Embryonic facial prominence (tissue), 1 donor: ENCODE results near the gene IL17C.

Experiments
- DNase-seq: peaks from one replicate; pipeline ENCODE4 v3.0.0-alpha.2; 2016; ENCODE audit errors: extremely low spot score

IL17C gene

DNA sequence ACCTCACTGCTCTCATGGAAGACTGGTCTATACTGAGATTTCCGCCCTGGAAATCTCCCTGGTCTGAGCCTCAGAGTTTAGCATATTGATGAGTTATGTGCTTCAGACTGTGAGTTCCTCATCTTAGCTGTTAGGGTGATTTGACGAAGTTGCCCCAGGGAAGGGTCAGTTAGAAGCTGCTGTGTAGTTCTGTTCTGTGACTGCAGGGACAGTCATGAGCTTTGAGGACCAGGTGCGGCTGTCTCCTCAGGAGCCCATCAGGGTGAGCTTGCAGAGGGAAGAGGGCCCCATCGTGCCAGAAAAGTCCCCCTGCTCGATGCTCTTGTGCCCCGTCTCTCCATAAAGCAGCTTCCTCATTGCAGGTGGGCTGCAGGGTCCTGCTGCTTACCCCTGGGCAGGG, 28.3 kb upstream of the IL17C start:
- no peak for DNase-seq

DNA sequence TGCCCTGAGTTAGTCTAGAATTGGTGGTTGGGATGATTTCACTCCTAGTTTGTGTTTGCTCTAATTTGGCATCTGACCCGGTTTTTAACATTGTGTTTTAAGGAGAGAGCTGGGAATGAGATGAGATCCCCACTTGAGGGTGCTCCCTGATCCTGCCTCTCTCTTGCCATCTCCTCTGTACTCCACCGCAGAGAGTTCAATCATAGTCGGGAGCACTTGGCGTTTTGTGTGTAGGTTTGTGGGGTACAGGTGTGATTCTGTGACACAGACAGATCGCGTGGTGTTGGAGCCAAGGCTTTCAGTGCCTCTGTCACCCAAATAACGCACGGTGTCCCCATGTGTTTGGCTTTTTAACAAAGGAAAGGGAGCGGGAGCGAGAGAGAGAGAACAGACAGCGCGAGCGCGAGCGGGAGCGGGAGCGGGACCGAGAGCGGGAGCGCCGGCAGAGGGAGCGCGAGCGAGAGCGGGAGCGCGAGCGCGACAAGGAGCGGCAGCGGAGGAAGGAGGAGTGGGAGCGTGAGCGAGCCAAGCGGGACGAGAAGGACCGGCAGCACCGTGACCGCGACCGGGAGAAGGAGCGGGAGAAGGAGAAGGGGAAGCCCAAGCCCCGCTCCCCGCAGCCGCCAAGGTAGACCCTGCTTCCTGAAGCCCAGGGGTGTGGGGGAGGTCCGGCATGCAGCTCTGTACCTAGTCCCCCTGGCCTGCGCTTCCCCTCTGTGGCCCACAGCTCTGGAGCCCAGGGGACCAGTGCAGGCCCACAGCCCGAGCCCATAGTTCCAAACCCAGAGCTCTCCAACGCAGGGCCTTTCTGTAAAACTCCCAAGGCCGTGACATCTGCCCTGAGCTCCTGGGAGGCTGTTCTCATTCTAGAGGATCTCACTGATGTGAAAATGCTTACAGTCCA, 27.2 kb upstream of the IL17C start:
- peak; percentile 14 for DNase-seq

DNA sequence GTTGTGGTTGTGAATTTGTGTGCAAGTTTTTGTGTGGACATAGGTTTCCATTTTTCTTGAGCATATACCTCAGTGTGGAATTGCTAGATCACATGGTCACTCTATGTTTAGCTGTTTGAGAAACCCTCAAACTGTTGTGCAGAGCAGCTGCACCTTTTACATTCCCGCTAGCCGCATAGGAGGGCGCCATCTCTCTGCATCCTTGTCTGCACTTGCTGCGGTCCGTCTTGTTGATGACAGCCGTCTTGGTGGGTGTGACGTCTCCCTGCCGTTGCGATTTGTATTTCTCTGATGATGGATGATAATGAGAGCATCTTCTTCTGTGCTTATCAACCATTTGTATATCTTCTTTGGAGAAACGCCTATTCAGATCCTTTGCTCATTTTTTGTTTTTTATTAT, 25.1 kb upstream of the IL17C start:
- DNase-seq, result no peak

GRCh38 chr16:88613911-88614817, 24.2 kb upstream of the IL17C start:
- no peak for DNase-seq

DNA sequence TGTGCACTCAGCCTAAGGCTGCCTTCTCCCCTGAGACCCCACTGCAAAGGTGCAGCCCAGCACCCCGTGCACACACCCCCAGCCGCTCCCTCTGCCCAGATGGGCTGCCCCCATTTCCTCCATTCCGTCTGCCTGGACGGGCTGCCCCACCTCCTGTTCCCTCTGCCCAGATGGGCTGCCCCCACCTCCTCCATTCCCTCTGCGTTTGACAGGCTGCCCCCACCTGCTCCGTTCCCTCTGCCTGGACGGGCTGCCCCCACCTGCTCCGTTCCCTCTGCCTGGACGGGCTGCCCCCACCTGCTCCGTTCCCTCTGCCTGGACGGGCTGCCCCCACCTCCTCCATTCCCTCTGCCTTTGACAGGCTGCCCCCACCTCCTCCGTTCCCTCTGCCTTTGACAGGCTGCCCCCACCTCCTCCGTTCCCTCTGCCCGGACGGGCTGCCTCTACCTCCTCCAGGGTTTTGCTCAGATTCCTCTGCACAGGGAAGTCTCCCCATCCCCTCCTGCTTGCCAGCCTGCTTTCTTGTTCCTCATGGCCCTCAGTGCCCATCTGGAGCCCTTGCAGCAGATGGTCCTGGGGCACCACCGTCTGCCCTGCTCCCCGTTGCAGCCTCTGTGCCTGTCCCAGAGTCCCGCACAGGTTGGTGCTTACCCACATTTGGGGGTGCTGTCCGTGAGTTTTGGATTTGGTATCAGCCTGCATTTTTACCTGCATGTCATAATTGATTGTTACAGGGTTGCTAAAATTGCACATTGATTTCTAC, 23.4 kb upstream of the IL17C start:
- DNase-seq, result no peak

- no peak for DNase-seq
Measured at GRCh38 chr16:88616320-88616719, 22.1 kb upstream of the IL17C start.

GRCh38 chr16:88616736-88617135, 21.6 kb upstream of the IL17C start:
- DNase-seq, result no peak

DNA sequence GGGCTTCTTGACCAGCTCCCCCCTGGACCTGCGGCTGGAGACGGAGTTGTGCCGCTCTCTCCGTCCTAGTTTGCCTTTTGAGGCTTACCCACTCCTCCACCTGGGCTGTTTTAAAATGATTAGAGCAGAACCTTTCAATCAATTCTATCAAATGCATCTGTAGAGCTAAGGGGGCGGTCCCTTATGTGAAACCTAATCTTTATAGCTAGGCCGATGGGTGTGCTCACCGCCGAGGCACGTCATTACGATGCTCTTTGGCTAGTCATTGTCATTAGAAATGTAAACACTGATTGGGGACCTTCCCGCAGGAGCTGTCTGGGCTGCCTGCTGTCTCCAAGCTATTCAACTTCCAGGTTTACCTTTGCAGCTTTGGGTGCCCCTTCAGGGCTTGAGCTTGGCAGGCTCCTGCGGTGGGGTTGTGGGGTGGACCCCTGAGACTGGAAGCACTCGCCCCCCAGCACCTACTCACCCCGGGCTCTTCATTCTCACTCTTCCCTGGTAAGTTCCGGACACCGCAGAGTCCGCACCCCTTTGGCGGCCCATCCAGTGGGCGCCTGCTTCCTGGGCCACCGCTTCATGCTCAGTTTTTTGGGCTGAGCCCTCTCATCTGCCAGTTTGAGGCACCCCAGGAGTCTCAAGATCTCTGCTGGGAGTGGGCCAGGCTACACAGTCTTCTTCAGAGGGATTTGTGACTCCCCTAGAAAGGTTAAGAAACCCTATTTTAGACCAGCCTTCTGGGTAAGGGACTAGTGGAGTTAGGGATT, 20.9 kb upstream of the IL17C start:
- no peak for DNase-seq

- no peak for DNase-seq
Measured at GRCh38 chr16:88618182-88618955, 20.0 kb upstream of the IL17C start.

GRCh38 chr16:88618956-88619667, 19.3 kb upstream of the IL17C start:
- no peak for DNase-seq

- no peak for DNase-seq
Measured at GRCh38 chr16:88619859-88620815, 18.2 kb upstream of the IL17C start.

DNA sequence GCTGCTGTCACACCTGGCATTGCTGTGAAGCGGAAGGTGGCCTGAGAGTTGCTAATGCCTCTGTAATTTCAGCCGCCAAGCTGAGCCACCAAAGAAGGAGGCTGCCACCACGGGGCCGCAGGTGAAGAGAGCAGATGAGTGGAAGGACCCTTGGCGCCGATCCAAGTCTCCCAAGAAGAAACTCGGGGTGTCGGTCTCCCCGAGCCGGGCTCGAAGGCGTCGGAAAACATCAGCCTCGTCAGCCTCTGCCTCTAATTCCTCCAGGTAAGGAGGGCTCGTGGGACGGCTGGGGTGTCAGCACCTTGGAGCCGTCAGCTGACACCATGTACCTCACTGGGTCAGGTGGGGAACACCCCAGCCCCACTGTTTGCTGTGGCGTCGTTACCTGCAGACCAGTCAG, 16.2 kb upstream of the IL17C start:
- DNase-seq, result no peak

- DNase-seq, result no peak
Measured at GRCh38 chr16:88622866-88623265, 15.5 kb upstream of the IL17C start.

DNA sequence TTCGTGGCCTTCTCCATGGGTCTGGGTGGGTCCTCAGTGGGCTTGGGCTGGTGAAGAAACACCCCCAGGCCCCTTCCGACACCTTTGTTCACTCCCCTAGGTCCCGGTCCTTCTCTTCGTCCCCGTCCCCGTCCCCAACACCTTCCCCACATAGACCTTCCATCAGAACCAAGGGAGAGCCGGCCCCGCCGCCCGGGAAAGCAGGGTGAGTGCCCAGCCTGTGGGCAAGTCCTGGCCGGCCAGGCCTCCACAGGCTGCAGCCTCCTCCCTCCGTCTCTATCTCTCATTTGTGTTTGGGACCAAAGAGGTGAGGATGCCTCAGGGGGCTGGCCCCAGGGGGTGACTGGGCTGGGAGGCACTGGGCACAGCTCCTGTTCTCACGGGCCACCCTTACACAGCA, 14.5 kb upstream of the IL17C start:
- DNase-seq, result no peak

- no peak for DNase-seq
Measured at GRCh38 chr16:88624481-88624880, 13.9 kb upstream of the IL17C start.

DNA sequence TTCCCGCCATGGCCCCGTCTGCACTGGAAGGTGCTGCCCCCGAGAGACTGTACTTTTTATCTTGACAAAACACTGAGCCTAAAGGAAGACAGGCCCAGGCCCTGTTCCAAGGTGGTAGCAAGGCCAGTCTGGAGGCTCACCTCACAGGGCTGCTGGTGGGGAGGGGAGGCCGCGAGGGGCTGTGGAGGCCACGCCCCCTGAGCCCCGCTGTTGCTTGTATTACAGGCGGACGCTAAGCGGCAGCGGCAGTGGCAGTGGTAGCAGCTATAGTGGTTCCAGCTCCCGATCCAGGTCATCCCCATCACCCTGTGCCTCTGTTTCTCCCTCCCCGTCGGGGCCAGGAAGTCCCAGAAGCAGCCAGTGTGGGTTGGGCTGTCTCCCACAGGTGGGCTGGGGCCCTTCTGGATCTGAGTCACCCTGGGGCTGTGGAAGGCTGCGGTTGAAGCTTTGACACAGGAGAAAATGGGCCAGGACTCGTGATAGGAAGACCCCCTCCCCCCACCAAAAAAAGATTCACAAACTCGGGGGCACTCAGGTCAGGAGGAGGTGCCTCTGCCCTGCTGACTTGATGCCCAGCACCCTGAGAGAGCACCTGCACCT, 13.3 kb upstream of the IL17C start:
- DNase-seq, result no peak

GRCh38 chr16:88626646-88627045, 11.7 kb upstream of the IL17C start:
- no peak for DNase-seq
